HepG2 (cell line): ENCODE measurements around the gene MVP. TPM values are rescaled to one million over a fixed set of nuclear protein-coding genes. Genes with fewer than 3 reads are reported as not detected.

ENCODE experiments used
- ARID2 ChIP-seq: sonication (generic); formaldehyde crosslinking; IDR thresholded peaks from 2 replicates; pipeline ENCODE4 v1.8.1; 2022; ENCODE audit warnings: mild to moderate bottlenecking, missing genetic modification reagents, borderline replicate concordance
- ASH2L ChIP-seq: fragments of 300-600, 200-600 bp; sonication (generic); IDR thresholded peaks from 2 replicates; pipeline ENCODE4 v1.7.0; 2017; ENCODE audit warnings: low read depth, mild to moderate bottlenecking, moderate library complexity, mixed read lengths, low read length; ENCODE audit not compliant: insufficient read length
- CHD2 ChIP-seq: IDR thresholded peaks from 2 replicates; pipeline ENCODE4 v1.6.1; 2011; ENCODE audit warnings: low read depth, low read length, improper control_type of control experiment
- CTCF ChIP-seq: sonication (generic); formaldehyde crosslinking; IDR thresholded peaks from 2 replicates; pipeline ENCODE4 v1.5.0; 2020; ENCODE audit warnings: mild to moderate bottlenecking, missing genetic modification reagents, moderate library complexity
- EEA1 ChIP-seq: sonication (generic); formaldehyde crosslinking; IDR thresholded peaks from 2 replicates; pipeline ENCODE4 v1.5.1; 2020; ENCODE audit warnings: mild to moderate bottlenecking, missing genetic modification reagents, borderline replicate concordance
- HINFP ChIP-seq: sonication (generic); formaldehyde crosslinking; IDR thresholded peaks from 2 replicates; pipeline ENCODE4 v1.4.0; 2020; ENCODE audit warnings: low read depth, mild to moderate bottlenecking, missing genetic modification reagents
- HNRNPLL ChIP-seq: fragments of 200-400 bp; formaldehyde crosslinking; IDR thresholded peaks from 2 replicates; pipeline ENCODE4 v1.6.1; 2017; ENCODE audit warnings: mild to moderate bottlenecking, low read depth, low read length; ENCODE audit not compliant: poor library complexity, severe bottlenecking
- RFX1 ChIP-seq: fragments of 450-650 bp; IDR thresholded peaks from 2 replicates; pipeline ENCODE4 v1.6.1; 2017
- TFAP4 ChIP-seq: sonication (generic); IDR thresholded peaks from 2 replicates; pipeline ENCODE4 v1.6.1; 2016; ENCODE audit warnings: low read depth, borderline replicate concordance
- TFE3 ChIP-seq: IDR thresholded peaks from 2 replicates; pipeline ENCODE4 v1.6.1; 2016
- ZFP90 ChIP-seq: sonication (generic); formaldehyde crosslinking; IDR thresholded peaks from 2 replicates; pipeline ENCODE4 v1.8.0; 2022; ENCODE audit warnings: missing genetic modification reagents, mild to moderate bottlenecking, inconsistent platforms, borderline replicate concordance
- ZNF136 ChIP-seq: sonication (generic); formaldehyde crosslinking; IDR thresholded peaks from 2 replicates; pipeline ENCODE4 v1.8.1; 2022; ENCODE audit warnings: low read depth, mild to moderate bottlenecking, moderate library complexity, missing genetic modification reagents
- ZNF24 ChIP-seq: fragments of 450-650 bp; IDR thresholded peaks from 2 replicates; pipeline ENCODE4 v1.6.1; 2017; ENCODE audit warnings: antibody characterized with exemption, mild to moderate bottlenecking
- ZNF33A ChIP-seq: sonication (generic); formaldehyde crosslinking; IDR thresholded peaks from 2 replicates; pipeline ENCODE4 v1.5.1; 2020; ENCODE audit warnings: missing genetic modification reagents, mild to moderate bottlenecking, moderate library complexity, borderline replicate concordance
- ZNF362 ChIP-seq: sonication (generic); formaldehyde crosslinking; IDR thresholded peaks from 2 replicates; pipeline ENCODE4 v1.4.0; 2020; ENCODE audit warnings: missing genetic modification reagents, mild to moderate bottlenecking, borderline replicate concordance
- ZNF777 ChIP-seq: sonication (generic); formaldehyde crosslinking; IDR thresholded peaks from 2 replicates; pipeline ENCODE4 v1.4.0; 2020; ENCODE audit warnings: missing genetic modification reagents
- ZNF782 ChIP-seq: sonication (generic); formaldehyde crosslinking; IDR thresholded peaks from 2 replicates; pipeline ENCODE4 v1.4.0; 2020; ENCODE audit warnings: missing genetic modification reagents, mild to moderate bottlenecking, borderline replicate concordance
- ZNF816 ChIP-seq: sonication (generic); formaldehyde crosslinking; IDR thresholded peaks from 2 replicates; pipeline ENCODE4 v1.8.0; 2022; ENCODE audit warnings: missing genetic modification reagents, mild to moderate bottlenecking, borderline replicate concordance
- ZSCAN30 ChIP-seq: sonication (generic); formaldehyde crosslinking; IDR thresholded peaks from 2 replicates; pipeline ENCODE4 v1.5.0; 2020; ENCODE audit warnings: mild to moderate bottlenecking, missing genetic modification reagents
- polyA plus RNA-seq, 8 experiments: library from polyadenylated mRNA; depleted of rRNA in 3 of 8; stranded (reverse) in 7 of 8; unstranded in 1 of 8; fragments of >200 nt; fragmentation: Illumina TruSeq in 4 of 8; extraction: Trizol in 4 of 8; gene quantifications; 2 replicates each; pipeline versions ENCODE4 v1.2.1 to v1.2.3, GENCODE V29; 2011 to 2016; ENCODE audit warnings: low read depth in 4 of 8, missing spikeins in 1 of 8, mixed read lengths in 1 of 8; ENCODE audit not compliant: insufficient read depth in 1 of 8
- total RNA-seq, 5 experiments: library from RNA; depleted of rRNA; stranded (reverse); fragments of >200 nt; fragmentation: Illumina TruSeq; extraction: Trizol; gene quantifications; 2 replicates each; pipeline ENCODE4 v1.2.3, GENCODE V29; 2016; ENCODE audit warnings: low read depth in 1 of 5

Gene MVP
- total and polyA plus RNA-seq, 2 of the 13 experiments (the other 11 are each of a cell fraction or from before 2014, with no cell fraction given): 22.9 to 43.5 TPM

- peak; percentile 96 for TF ChIP-seq HINFP
- TF ChIP-seq EEA1 (CRISPR knock-in tag): peak; percentile 99
- peak; percentile 85 for TF ChIP-seq ZNF777 (CRISPR knock-in tag)
- TF ChIP-seq ARID2 (CRISPR knock-in tag): peak; percentile 99
- TF ChIP-seq CTCF (CRISPR knock-in tag): peak; percentile 89
- TF ChIP-seq CHD2: no peak
- TF ChIP-seq ZFP90 (CRISPR knock-in tag): peak; percentile 95
- peak; percentile 94 for TF ChIP-seq TFE3 (CRISPR knock-in tag)
- no peak for TF ChIP-seq ZNF33A (CRISPR knock-in tag)
- peak; percentile 76 for TF ChIP-seq ZSCAN30 (CRISPR knock-in tag)
- TF ChIP-seq HNRNPLL: peak; percentile 99
- peak; percentile 83 for TF ChIP-seq TFAP4
- TF ChIP-seq ZNF24: no peak
- TF ChIP-seq RFX1: no peak
- peak; percentile 98 for TF ChIP-seq ZNF136 (CRISPR knock-in tag)
- TF ChIP-seq ZNF782 (CRISPR knock-in tag): peak; percentile 100
- peak; percentile 66; the same call in 1 of the 2 replicates for TF ChIP-seq ZNF816
- TF ChIP-seq ZNF362 (CRISPR knock-in tag): peak; percentile 81
- peak; percentile 76 for TF ChIP-seq ASH2L
These were observed 12.6 kb upstream of the MVP start (continued) for GRCh38 chr16:29807426-29808218.
